ENCODE measurements around the gene PKP4.

The PKP4 gene

GRCh38 chr2:158539176-158540005, 82.6 kb downstream of the PKP4 start:
- DNase-seq (ENCODE audit: low spot score): no peak

- DNase-seq (ENCODE audit: low spot score): no peak
Measured at GRCh38 chr2:158542577-158542976, 85.8 kb downstream of the PKP4 start.

- no peak for DNase-seq (ENCODE audit: low spot score)
Measured at GRCh38 chr2:158543957-158544356, 87.2 kb downstream of the PKP4 start.

- no peak for DNase-seq (ENCODE audit: low spot score)
Measured at GRCh38 chr2:158544998-158545397, 88.2 kb downstream of the PKP4 start.

GRCh38 chr2:158546412-158547144, 89.8 kb downstream of the PKP4 start:
- DNase-seq (ENCODE audit: low spot score): no peak

- no peak for DNase-seq (ENCODE audit: low spot score)
Measured at GRCh38 chr2:158553257-158553656, 96.5 kb downstream of the PKP4 start.

- DNase-seq (ENCODE audit: low spot score): no peak
Measured at GRCh38 chr2:158554996-158555395, 98.2 kb downstream of the PKP4 start.

- DNase-seq (ENCODE audit: low spot score): no peak
Measured at GRCh38 chr2:158556124-158556523, 99.4 kb downstream of the PKP4 start.

GRCh38 chr2:158557752-158558151, 101.0 kb downstream of the PKP4 start:
- DNase-seq (ENCODE audit: low spot score): no peak

- no peak for DNase-seq (ENCODE audit: low spot score)
Measured at GRCh38 chr2:158559252-158559651, 102.5 kb downstream of the PKP4 start.

GRCh38 chr2:158560259-158560658, 103.5 kb downstream of the PKP4 start:
- DNase-seq (ENCODE audit: low spot score): no peak

- no peak for DNase-seq (ENCODE audit: low spot score)
Measured at GRCh38 chr2:158561054-158561453, 104.3 kb downstream of the PKP4 start.

- no peak for DNase-seq (ENCODE audit: low spot score)
Measured at GRCh38 chr2:158567208-158567607, 110.5 kb downstream of the PKP4 start.

GRCh38 chr2:158569284-158569683, 112.5 kb downstream of the PKP4 start:
- DNase-seq (ENCODE audit: low spot score): no peak

GRCh38 chr2:158570869-158571268, 114.1 kb downstream of the PKP4 start:
- DNase-seq (ENCODE audit: low spot score): no peak

GRCh38 chr2:158573739-158574138, 117.0 kb downstream of the PKP4 start:
- DNase-seq (ENCODE audit: low spot score): no peak

GRCh38 chr2:158575051-158575635, 118.4 kb downstream of the PKP4 start:
- DNase-seq (ENCODE audit: low spot score): no peak

- no peak for DNase-seq (ENCODE audit: low spot score)
Measured at GRCh38 chr2:158577141-158577540, 120.4 kb downstream of the PKP4 start.

GRCh38 chr2:158578703-158579330, 122.1 kb downstream of the PKP4 start:
- no peak for DNase-seq (ENCODE audit: low spot score)

GRCh38 chr2:158579928-158580327, 123.2 kb downstream of the PKP4 start:
- DNase-seq (ENCODE audit: low spot score): no peak

- no peak for DNase-seq (ENCODE audit: low spot score)
Measured at GRCh38 chr2:158580760-158581159, 124.0 kb downstream of the PKP4 start.

- DNase-seq (ENCODE audit: low spot score): no peak
Measured at GRCh38 chr2:158582670-158583069, 125.9 kb downstream of the PKP4 start.

GRCh38 chr2:158583923-158584322, 127.2 kb downstream of the PKP4 start:
- no peak for DNase-seq (ENCODE audit: low spot score)

All from germinal center (tissue), 1 donor.